Heart left ventricle (tissue), 16 donors: ENCODE measurements around the gene QSOX1. TPM values are rescaled to one million over a fixed set of nuclear protein-coding genes. Genes with fewer than 3 reads are reported as not detected.

ENCODE experiments used
- ATAC-seq, 4 donors: fragments of 200-7000 bp; cut with Tn5 transposase; one replicate each; pipeline ENCODE4 v1.9.1; 2020 to 2022; ENCODE audit warnings: moderate library complexity in 4 of 4, mild to moderate bottlenecking in 3 of 4, moderate number of reproducible peaks in 1 of 4
- DNase-seq, 5 donors: peaks; one replicate each; pipeline ENCODE4 v3.0.0-alpha.2; 2020
- H3K27ac ChIP-seq, 12 donors: fragments of 200-600 bp; sonication (generic) in 4 of 12; one replicate each; pipeline versions ENCODE4 v1.5.0 to v1.8.0; 2016 to 2022; ENCODE audit warnings: mild to moderate bottlenecking in 2 of 12
- H3K27me3 ChIP-seq, 9 donors: fragments of 200-600 bp; sonication (generic) in 2 of 9; one replicate each; pipeline versions ENCODE4 v1.5.1 to v1.8.0; 2016 to 2022; ENCODE audit warnings: mild to moderate bottlenecking in 3 of 9
- H3K36me3 ChIP-seq, 9 donors: fragments of 200-600 bp; sonication (generic) in 2 of 9; one replicate each; pipeline versions ENCODE4 v1.5.0 to v1.8.0; 2018 to 2022; ENCODE audit warnings: mild to moderate bottlenecking in 2 of 9
- H3K4me1 ChIP-seq, 12 donors: fragments of 200-600 bp; sonication (generic) in 4 of 12; one replicate each; pipeline versions ENCODE4 v1.5.0 to v1.8.0; 2016 to 2022; ENCODE audit warnings: mild to moderate bottlenecking in 3 of 12
- H3K4me3 ChIP-seq, 12 donors: fragments of 200-600 bp; sonication (generic) in 4 of 12; one replicate each; pipeline versions ENCODE4 v1.5.0 to v1.8.0; 2017 to 2022; ENCODE audit warnings: mild to moderate bottlenecking in 9 of 12, moderate library complexity in 4 of 12
- H3K9me3 ChIP-seq, 12 donors: fragments of 200-600 bp; sonication (generic) in 4 of 12; one replicate each; pipeline versions ENCODE4 v1.5.0 to v1.8.0; 2016 to 2022; ENCODE audit warnings: mild to moderate bottlenecking in 1 of 12
- CTCF ChIP-seq, 12 donors: fragments of 200-600 bp; sonication (generic) in 4 of 12; IDR thresholded peaks; one replicate each; pipeline versions ENCODE4 v1.5.0 to v1.8.0; 2018 to 2022; ENCODE audit warnings: antibody characterized with exemption in 12 of 12, mild to moderate bottlenecking in 5 of 12
- POLR2A ChIP-seq, 2 donors: fragments of 450-650 bp; IDR thresholded peaks; one replicate each; pipeline ENCODE4 v1.6.1; 2017; ENCODE audit warnings: antibody characterized with exemption in 2 of 2, mild to moderate bottlenecking in 2 of 2, moderate library complexity in 2 of 2
- WGBS, 4 donors: extraction: QIAGEN DNeasy Blood & Tissue Kit in 2 of 4; methylation state at CpG; one replicate each; pipeline versions ENCODE4 v1.1.5 to v1.1.7; 2013 to 2018; 5-methylcytosine and 5-hydroxymethylcytosine counted together
- intact Hi-C, 10 donors: fragments of 100-400 bp; cut with DNase I; formaldehyde crosslinking; loops; one replicate each; pipeline versions ENCODE4 v1.11.1 to v1.14.2; 2022
- polyA plus RNA-seq, 2 donors: library from polyadenylated mRNA; stranded (reverse); fragments of 200-250 nt; gene quantifications; one replicate each; pipeline ENCODE4 v1.2.3, GENCODE V29; 2013
- total RNA-seq, 9 donors: library from RNA; depleted of rRNA in 2 of 9; stranded (reverse); fragments of >200 nt in 2 of 9; fragmentation: NEBNext Ultra II Directional in 3 of 9; extraction: Animal tissue kit (Norgen Biotek cat#: 25700) in 3 of 9; gene quantifications; one replicate each; pipeline versions ENCODE4 v1.1.0 to v1.2.4, GENCODE V29; 2016 to 2023
- donor health status: ischemic (EF 13 %, LVEDD 7.1; RV severe dilation, severe dysfunction).
- donor health status: healthy with polysubstance abuse.
- donor health status: DM: no; HTN: yes; CAD: no.
- donor health status: DM: no; HTN: no; CAD: no.
- donor health status: ischemic (EF 25% LVEDD 6.9; RV normal size, moderate dysfunction).
- donor health status: ischemic (EF 25% LVEDD 5.7; RV mildly dilated, moderate dysfunction).
- donor health status: healthy.
- donor health status: DM: yes; HTN: yes; CAD: no.
- donor health status: ischemic (EF 35%, LVEDD 5.7; RV mildly dilated, moderate dysfunction).
- donor health status: nonischemic (EF 11% LVEDD 7.7; RV severe dilation, severe dysfunction).
- donor health status: DM: yes; HTN: yes; CAD: no.
- donor health status: PGD.
- donor health status: ischemic (EF 29% LVEDD 5.4; RV normal size, mild dysfunction).
- donor health status: nonischemic (EF 23%, LVEDD 6.1; RV moderate dilation, normal function).

Gene QSOX1
- total and polyA plus RNA-seq, 11 donors: 62.3 to 250 (median 122) TPM

GRCh38 chr1:180224902-180225301 is 70.2 kb downstream of the QSOX1 start:
- TF ChIP-seq POLR2A (IDR thresholded peaks at IDR 0.05) (no peak), CTCF (IDR thresholded peaks at IDR 0.05) (no peak)
- ATAC-seq (no peak), DNase-seq (no peak)
- Histone ChIP-seq H3K36me3 (no peaks in the 10 kb centered on the region), H3K9me3 (no peaks in the 10 kb centered on the region), H3K27ac (no peak overlapping the region), H3K4me1 (peaks cover 0 to 14% (median 8%) of the 10 kb centered on the region in 12 donors), H3K27me3 (peaks cover 24 to 73% (median 46%) of the 10 kb centered on the region in 9 donors), H3K4me3 (no peak overlapping the region)
- intact Hi-C loops: no loop called here
- 51 to 63% (median 55%) methylated on average over 5 of the region's 5 CpGs for WGBS, 4 donors

GRCh38 chr1:180225403-180225802 is 70.7 kb downstream of the QSOX1 start:
- intact Hi-C loops: no loop called here
- Histone ChIP-seq H3K27me3 (peaks cover 29 to 78% (median 49%) of the 10 kb centered on the region in 9 donors), H3K9me3 (no peaks in the 10 kb centered on the region), H3K27ac (no peak overlapping the region), H3K4me1 (peaks cover 0 to 19% (median 12%) of the 10 kb centered on the region in 12 donors), H3K36me3 (no peaks in the 10 kb centered on the region), H3K4me3 (no peak overlapping the region)
- DNase-seq (no peak), ATAC-seq (no peak)
- 63 to 75% (median 67%) methylated on average over 2 of the region's 2 CpGs for WGBS, 4 donors
- TF ChIP-seq CTCF (IDR thresholded peaks at IDR 0.05) (no peak), POLR2A (IDR thresholded peaks at IDR 0.05) (no peak)

GRCh38 chr1:180227861-180228647 is 73.4 kb downstream of the QSOX1 start:
- ATAC-seq: no peak
- WGBS, 4 donors: 19 to 23% (median 19%) methylated on average over 17 of the region's 17 CpGs
- intact Hi-C loops: no loop called here

More at GRCh38 chr1:180227861-180228647, 73.4 kb downstream of the QSOX1 start:
- no peaks in the 10 kb centered on the region for H3K9me3 ChIP-seq
- DNase-seq: no peak
- peaks cover 3 to 35% (median 25%) of the 10 kb centered on the region in 12 donors for H3K4me1 ChIP-seq
- H3K27ac ChIP-seq: no peak overlapping the region
- H3K4me3 ChIP-seq: no peak overlapping the region
- H3K27me3 ChIP-seq: peaks cover 51 to 97% (median 76%) of the 10 kb centered on the region in 9 donors
- TF ChIP-seq POLR2A (IDR thresholded peaks at IDR 0.05) (no peak), CTCF (IDR thresholded peaks at IDR 0.05) (no peak)
- no peaks in the 10 kb centered on the region for H3K36me3 ChIP-seq
